ENCODE data around the gene MRGPRD. TPM values are rescaled to one million over a fixed set of nuclear protein-coding genes. Genes with fewer than 3 reads are reported as not detected.
A peak's percentile ranks its signal among the peaks of the same experiment; 100 is the strongest.

The MRGPRD gene
- total and polyA plus RNA-seq, 2 of the 13 experiments (the other 11 are each of a cell fraction or from before 2014, with no cell fraction given): not detected

- H3K4me1 ChIP-seq (ENCODE audit: insufficient read depth, low read length): peaks cover 36% of the 10 kb centered on the region
- no peak within 1 kb of the TSS for H3K27ac ChIP-seq (ENCODE audit: extremely low read length, insufficient read depth, low read length)
These were observed 32.5 kb upstream of the MRGPRD start, which contains the start of gene MRGPRF for GRCh38 chr11:69013009-69013951. TSS of gene MRGPRF (minus strand) at chr11:69013246. CDS start at chr11:69009901, 3,345 bp downstream.

More at GRCh38 chr11:69013009-69013951, 32.5 kb upstream of the MRGPRD start, which contains the start of gene MRGPRF:
- in situ Hi-C loops (cut with HindIII; ENCODE audit: extremely low pct_ligation_motif_present, low pct_unique_long_range_greater_than_20kb) (no loop called here), intact Hi-C loops (cut with micrococcal nuclease; ENCODE audit: unreplicated experiment) (no loop called here)
- POLR2A ChIA-PET: no interaction called here
- H2AFZ ChIP-seq (ENCODE audit: low read length): no peak within 1 kb of the TSS
- H3K4me2 ChIP-seq (ENCODE audit: low read depth, low read length): peak within 1 kb of the TSS; percentile 51
- CTCF ChIA-PET (ENCODE audit: low intra/inter-chr PET ratio, low total read pairs): no interaction called here
- no peaks in the 10 kb centered on the region for H3K79me2 ChIP-seq (ENCODE audit: insufficient read depth, low read length)
- TF ChIP-seq GLI4 (CRISPR knock-in tag; IDR thresholded peaks at IDR 0.05; ENCODE audit: borderline replicate concordance) (no peak), HDAC1 (CRISPR knock-in tag; IDR thresholded peaks at IDR 0.05) (0 out of 2 replicates have a peak, but pooled peaks have one; percentile 12), DRAP1 (CRISPR knock-in tag; IDR thresholded peaks at IDR 0.05) (no peak), FOXP4 (CRISPR knock-in tag; IDR thresholded peaks at IDR 0.05) (no peak), ZNF589 (CRISPR knock-in tag; conservative IDR thresholded peaks at IDR 0.05) (no peak), ZMYM3 (CRISPR knock-in tag; IDR thresholded peaks at IDR 0.05) (peak; percentile 40), ZNF496 (CRISPR knock-in tag; IDR thresholded peaks at IDR 0.05; ENCODE audit: insufficient replicate concordance) (no peak), ATF7 (IDR thresholded peaks at IDR 0.05) (peak; percentile 52), ATF7 (CRISPR knock-in tag; IDR thresholded peaks at IDR 0.05) (no peak), ZBTB37 (CRISPR knock-in tag; IDR thresholded peaks at IDR 0.05) (no peak), NBN (conservative IDR thresholded peaks at IDR 0.05) (no peak), ZBTB33 (CRISPR knock-in tag; IDR thresholded peaks at IDR 0.05) (0 out of 2 replicates have a peak, but pooled peaks have one; percentile 23), ZNF691 (CRISPR knock-in tag; IDR thresholded peaks at IDR 0.05; ENCODE audit: borderline replicate concordance, low read depth) (peak; percentile 99), DMAP1 (CRISPR knock-in tag; IDR thresholded peaks at IDR 0.05) (no peak), CREB1 (IDR thresholded peaks at IDR 0.05) (peak; percentile 94), CREB1 (CRISPR knock-in tag; IDR thresholded peaks at IDR 0.05) (no peak), EHMT2 (IDR thresholded peaks at IDR 0.05; ENCODE audit: borderline replicate concordance, low read depth, low read length) (no peak)
- BruUV-seq (replicated peaks): no TSS peak
- peak within 1 kb of the TSS in 1 of 3 experiments; percentile 31; a peak in 1 of 6 replicates for H3K4me3 ChIP-seq (replicated peaks in 1 of 3; ENCODE audit: insufficient read depth in 1 of 3, low read depth in 2 of 3, low read length in 3 of 3)
- no peaks in the 10 kb centered on the region for H4K20me1 ChIP-seq (ENCODE audit: insufficient read depth, low read length)
- DNase-seq (ENCODE audit: low spot score) (no peak), ATAC-seq (no peak), FAIRE-seq (no peak)
- H3K9ac ChIP-seq (ENCODE audit: insufficient read depth, low read depth, low read length): no peak within 1 kb of the TSS
- WGBS (ENCODE audit: low lambda C conversion rate): 50% methylated on average over 18 of the region's 43 CpGs
- H3K9me3 ChIP-seq (ENCODE audit: low read length): no peaks in the 10 kb centered on the region
- H3K27me3 ChIP-seq (ENCODE audit: control insufficient read depth in 1 of 2, insufficient read depth in 2 of 2, low read length in 2 of 2): peaks cover 20 to 50% of the 10 kb centered on the region in 2 experiments
- no peaks in the 10 kb centered on the region for H3K36me3 ChIP-seq (replicated peaks in 1 of 2; ENCODE audit: control insufficient read depth in 1 of 2, insufficient read depth in 2 of 2, low read length in 2 of 2)

Measured in HepG2 (cell line).